Liver (tissue), 9 donors: ENCODE results near the gene MRTFB. TPM values are rescaled to one million over a fixed set of nuclear protein-coding genes. Genes with fewer than 3 reads are reported as not detected.

Experiments used
- DNase-seq: peaks from one replicate; pipeline ENCODE4 v3.0.0-alpha.2; 2017; ENCODE audit warnings: low spot score
- H3K27ac ChIP-seq, 2 donors: one replicate each; pipeline ENCODE4 v1.7.0; 2013; ENCODE audit warnings: inconsistent platforms in 2 of 2, low read length in 2 of 2, control low read depth in 1 of 2, low read depth in 1 of 2, mild to moderate bottlenecking in 1 of 2
- H3K27me3 ChIP-seq, 4 donors: one replicate each; pipeline versions ENCODE4 v1.6.1 to v1.7.0; 2013; ENCODE audit warnings: low read length in 3 of 4, inconsistent platforms in 1 of 4, mild to moderate bottlenecking in 1 of 4, moderate library complexity in 1 of 4; ENCODE audit not compliant: control insufficient read depth in 4 of 4, insufficient read depth in 4 of 4
- H3K36me3 ChIP-seq, 4 donors: one replicate each; pipeline versions ENCODE4 v1.6.1 to v1.7.0; 2013; ENCODE audit warnings: low read length in 3 of 4, mild to moderate bottlenecking in 3 of 4, low read depth in 1 of 4, moderate library complexity in 1 of 4; ENCODE audit not compliant: control insufficient read depth in 4 of 4, insufficient read depth in 3 of 4
- H3K4me1 ChIP-seq, 4 donors: one replicate each; pipeline versions ENCODE4 v1.6.1 to v1.7.0; 2013; ENCODE audit warnings: low read length in 3 of 4, mild to moderate bottlenecking in 3 of 4, moderate library complexity in 1 of 4; ENCODE audit not compliant: control insufficient read depth in 4 of 4, insufficient read depth in 4 of 4
- H3K4me3 ChIP-seq, 3 donors: one replicate each; pipeline versions ENCODE4 v1.6.1 to v1.7.0; 2013; ENCODE audit warnings: low read length in 3 of 3, control low read depth in 1 of 3, low read depth in 1 of 3, mild to moderate bottlenecking in 1 of 3
- H3K9ac ChIP-seq, 2 donors: one replicate each; pipeline ENCODE4 v1.7.0; 2013; ENCODE audit warnings: low read length in 2 of 2, mild to moderate bottlenecking in 2 of 2, moderate library complexity in 2 of 2, control low read depth in 1 of 2, low read depth in 1 of 2
- H3K9me3 ChIP-seq, 4 donors: one replicate each; pipeline versions ENCODE4 v1.6.1 to v1.7.0; 2013; ENCODE audit warnings: low read length in 3 of 4; ENCODE audit not compliant: control insufficient read depth in 4 of 4
- ATF3 ChIP-seq: IDR thresholded peaks from 2 replicates; pipeline ENCODE4 v1.6.1; 2016; ENCODE audit warnings: antibody characterized with exemption
- CTCF ChIP-seq: fragments of 150-350 bp; IDR thresholded peaks from 2 replicates; pipeline ENCODE4 v1.5.1; 2017; ENCODE audit warnings: improper control_type of control experiment, low read depth, low read length; ENCODE audit not compliant: missing input control
- EGR1 ChIP-seq, 2 donors: IDR thresholded peaks; 2 replicates each; pipeline ENCODE4 v1.6.1; 2016 to 2018; ENCODE audit warnings: antibody characterized with exemption in 2 of 2, low read depth in 2 of 2
- GABPA ChIP-seq, 2 donors: IDR thresholded peaks in 1 of 2; conservative IDR thresholded peaks in 1 of 2; 2 replicates each; pipeline ENCODE4 v1.6.1; 2016; ENCODE audit warnings: antibody characterized with exemption in 2 of 2, mild to moderate bottlenecking in 1 of 2, moderate library complexity in 1 of 2
- HNF4A ChIP-seq, 2 donors: conservative IDR thresholded peaks; 2 replicates each; pipeline ENCODE4 v1.6.1; 2016; ENCODE audit warnings: antibody characterized with exemption in 2 of 2, mild to moderate bottlenecking in 2 of 2
- HNF4G ChIP-seq: IDR thresholded peaks from 2 replicates; pipeline ENCODE4 v1.6.1; 2016; ENCODE audit warnings: antibody characterized with exemption
- JUND ChIP-seq, 2 donors: IDR thresholded peaks; 2 replicates each; pipeline ENCODE4 v1.6.1; 2016; ENCODE audit warnings: antibody characterized with exemption in 2 of 2
- MAX ChIP-seq: IDR thresholded peaks from 2 replicates; pipeline ENCODE4 v1.6.1; 2016; ENCODE audit warnings: antibody characterized with exemption
- NR2F2 ChIP-seq: IDR thresholded peaks from 2 replicates; pipeline ENCODE4 v1.6.1; 2016; ENCODE audit warnings: antibody characterized with exemption
- RAD21 ChIP-seq, 2 donors: IDR thresholded peaks; 2 replicates each; pipeline ENCODE4 v1.6.1; 2016; ENCODE audit warnings: antibody characterized with exemption in 2 of 2, mild to moderate bottlenecking in 2 of 2
- REST ChIP-seq: IDR thresholded peaks from 2 replicates; pipeline ENCODE4 v1.6.1; 2016; ENCODE audit warnings: antibody characterized with exemption, mild to moderate bottlenecking
- RXRA ChIP-seq, 2 donors: IDR thresholded peaks; 2 replicates each; pipeline ENCODE4 v1.6.1; 2017 to 2018; ENCODE audit warnings: antibody characterized with exemption in 2 of 2, mild to moderate bottlenecking in 1 of 2
- TAF1 ChIP-seq: conservative IDR thresholded peaks from 2 replicates; pipeline ENCODE4 v1.6.1; 2016; ENCODE audit warnings: antibody characterized with exemption, mild to moderate bottlenecking
- ZBTB33 ChIP-seq: IDR thresholded peaks from 2 replicates; pipeline ENCODE4 v1.6.1; 2016; ENCODE audit warnings: antibody characterized with exemption
- WGBS: extraction: QIAGEN DNeasy Blood & Tissue Kit; methylation state at CpG from one replicate; pipeline ENCODE4 v1.1.7; 2013; 5-methylcytosine and 5-hydroxymethylcytosine counted together
- polyA plus RNA-seq, 2 donors: library from polyadenylated mRNA; stranded (reverse) in 1 of 2; unstranded in 1 of 2; fragments of 200-250 nt in 1 of 2; fragments of >200 nt in 1 of 2; fragmentation: Nextera tagmentation in 1 of 2; extraction: Ambion mirVana in 1 of 2; gene quantifications; one replicate each; pipeline versions ENCODE4 v1.2.1 to v1.2.3, GENCODE V29; 2013 to 2015
- total RNA-seq, 2 donors: library from RNA; depleted of rRNA; stranded (reverse); fragments of >200 nt; gene quantifications; one replicate each; pipeline ENCODE4 v1.2.3, GENCODE V29; 2014
- donor health status: healthy.
- donor health status: healthy.
- donor health status: healthy.
- donor health status: healthy.
- donor health status: healthy.

The MRTFB gene
- total and polyA plus RNA-seq, 4 donors = 4.1 to 14.2 (median 5.8) TPM

GRCh38 chr16:14104066-14104465, 32.9 kb downstream of the MRTFB start:
- H3K4me1 ChIP-seq = peaks cover 10 to 52% (median 18%) of the 10 kb centered on the region in 4 donors
- DNase-seq = no peak
- no peak for TF ChIP-seq MAX
- TF ChIP-seq TAF1 = no peak
- TF ChIP-seq ATF3 = no peak
- no peak for TF ChIP-seq RXRA (IDR thresholded peaks at IDR 0.05)
- no peak for TF ChIP-seq NR2F2
- no peak for TF ChIP-seq ZBTB33
- no peak for TF ChIP-seq HNF4G
- TF ChIP-seq CTCF = no peak
- no peak for TF ChIP-seq REST
- no peak for TF ChIP-seq HNF4A (conservative IDR thresholded peaks at IDR 0.05)
- TF ChIP-seq EGR1 (IDR thresholded peaks at IDR 0.05; ENCODE audit: low read depth in 2 of 2) = no peak
- no peak for TF ChIP-seq JUND (IDR thresholded peaks at IDR 0.05)
- no peaks in the 10 kb centered on the region for H3K36me3 ChIP-seq
- no peak overlapping the region for H3K27ac ChIP-seq
- no peaks in the 10 kb centered on the region for H3K27me3 ChIP-seq
- H3K4me3 ChIP-seq = no peak overlapping the region
- no peaks in the 10 kb centered on the region for H3K9me3 ChIP-seq
- H3K9ac ChIP-seq = no peak overlapping the region

GRCh38 chr16:14105760-14106375, 34.7 kb downstream of the MRTFB start:
- 67% methylated on average over 3 of the region's 3 CpGs for WGBS
- TF ChIP-seq GABPA (IDR thresholded peaks at IDR 0.05 in 1 of 2, conservative IDR thresholded peaks at IDR 0.05 in 1 of 2) (no peak), ATF3 (no peak), RAD21 (IDR thresholded peaks at IDR 0.05) (no peak)
- no peak for DNase-seq
- Histone ChIP-seq H3K27ac (peak overlapping the region; percentile 85 to 88), H3K4me3 (peak overlapping the region in 1 of 3 donors; percentile 14), H3K9me3 (no peaks in the 10 kb centered on the region), H3K4me1 (peaks cover 10 to 53% (median 17%) of the 10 kb centered on the region in 4 donors), H3K9ac (no peak overlapping the region), H3K27me3 (no peaks in the 10 kb centered on the region), H3K36me3 (no peaks in the 10 kb centered on the region)
